Upper lobe of left lung (tissue), 6 donors: Measurements from ENCODE around the gene DRAM1. TPM values are rescaled to one million over a fixed set of nuclear protein-coding genes. Genes with fewer than 3 reads are reported as not detected.
A peak's percentile ranks its signal among the peaks of the same experiment; 100 is the strongest.
"Not testable (repeated sequence)": the region's sequence is repeated elsewhere in the genome, so short reads cannot be mapped to it uniquely, and the experiment has no call there.

Experiments
- ATAC-seq, 2 donors: fragments of 200-7000 bp; cut with Tn5 transposase; one replicate each; pipeline ENCODE4 v1.9.1; 2022; ENCODE audit warnings: mild to moderate bottlenecking in 2 of 2, moderate library complexity in 2 of 2; ENCODE audit not compliant: low FRiP score in 2 of 2
- DNase-seq, 2 donors: peaks; one replicate each; pipeline ENCODE4 v3.0.0-alpha.2; 2019 to 2020
- H3K27ac ChIP-seq, 4 donors: fragments of 200-600 bp; sonication (generic); one replicate each; pipeline ENCODE4 v1.5.1; 2016 to 2019
- H3K27me3 ChIP-seq, 4 donors: fragments of 200-600 bp; sonication (generic); one replicate each; pipeline ENCODE4 v1.5.1; 2017 to 2019
- H3K36me3 ChIP-seq, 4 donors: fragments of 200-600 bp; sonication (generic); one replicate each; pipeline ENCODE4 v1.5.1; 2016 to 2019
- H3K4me1 ChIP-seq, 4 donors: fragments of 200-600 bp; sonication (generic); one replicate each; pipeline ENCODE4 v1.5.1; 2018 to 2019
- H3K4me3 ChIP-seq, 4 donors: fragments of 200-600 bp; sonication (generic); one replicate each; pipeline ENCODE4 v1.5.1; 2017 to 2019; ENCODE audit warnings: mild to moderate bottlenecking in 2 of 4, moderate library complexity in 1 of 4
- H3K9me3 ChIP-seq, 4 donors: fragments of 200-600 bp; sonication (generic); one replicate each; pipeline ENCODE4 v1.5.1; 2018 to 2019
- EP300 ChIP-seq, 4 donors: sonication (generic); formaldehyde crosslinking; IDR thresholded peaks; one replicate each; pipeline ENCODE4 v1.5.1; 2017; ENCODE audit warnings: antibody characterized with exemption in 4 of 4, control low read depth in 2 of 4
- POLR2A ChIP-seq, 4 donors: fragments of 450-650 bp; IDR thresholded peaks; one replicate each; pipeline ENCODE4 v1.5.1; 2016 to 2017; ENCODE audit warnings: antibody characterized with exemption in 4 of 4, mild to moderate bottlenecking in 2 of 4
- POLR2AphosphoS5 ChIP-seq, 2 donors: sonication (generic); formaldehyde crosslinking; IDR thresholded peaks; one replicate each; pipeline ENCODE4 v1.5.1; 2017; ENCODE audit warnings: antibody characterized with exemption in 2 of 2
- whole genome bisulfite sequencing, 2 donors: methylation state at CpG; one replicate each; pipeline ENCODE4 v1.1.5; 2017 to 2018; 5-methylcytosine and 5-hydroxymethylcytosine counted together
- total RNA-seq, 6 donors: library from RNA; depleted of rRNA in 4 of 6; stranded (reverse); fragments of >200 nt in 4 of 6; gene quantifications; one replicate each; pipeline versions ENCODE4 v1.1.0 to v1.2.1, GENCODE V29; 2016 to 2021
- TF ChIP-seq, protein P1 (sequence below), 6 experiments: fragments of 450-650 bp in 4 of 6; fragments of 200-600 bp in 2 of 6; sonication (generic) in 2 of 6; IDR thresholded peaks; one replicate each; pipeline ENCODE4 v1.5.1; 2016 to 2019; ENCODE audit warnings: antibody characterized with exemption in 6 of 6
- donor health status: DM: no; HTN: no; CAD: no; lungs with moderate emphysema.
- donor health status: DM: no; HTN: yes; CAD: no; lungs with severe emphysema.

The DRAM1 gene
- total RNA-seq, 6 donors from 2014 or later = 28.9 to 203 (median 142) TPM

DNA sequence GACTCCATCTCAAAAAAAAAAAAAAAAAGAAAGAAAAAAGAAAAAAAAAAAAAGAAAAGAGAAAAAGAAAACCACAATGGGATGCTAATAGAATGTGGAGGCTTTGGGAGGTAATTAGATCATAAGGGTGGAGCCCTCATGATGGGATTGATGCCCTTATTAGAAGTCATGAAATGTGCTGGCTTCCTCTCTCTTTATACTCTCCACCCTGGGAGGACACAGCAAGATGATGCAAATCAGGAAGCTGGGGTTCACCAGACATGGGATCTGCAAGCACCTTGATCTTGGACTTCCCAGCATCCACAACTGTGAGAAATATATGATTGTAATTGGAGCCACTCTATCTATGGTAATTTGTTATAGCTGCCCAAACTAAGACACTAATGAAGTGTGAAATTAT is 13.4 kb upstream of the DRAM1 start:
- H3K4me3 ChIP-seq = no peak overlapping the region
- no peak overlapping the region for H3K27ac ChIP-seq
- no peaks in the 10 kb centered on the region for H3K27me3 ChIP-seq
- ATAC-seq = peak in 1 of 2 donors; percentile 76
- no peaks in the 10 kb centered on the region for H3K36me3 ChIP-seq
- DNase-seq = no peak
- H3K4me1 ChIP-seq = peaks cover 3 to 7% (median 6%) of the 10 kb centered on the region in 4 donors
- no peak for TF ChIP-seq POLR2AphosphoS5 (IDR thresholded peaks at IDR 0.05)
- no peak for TF ChIP-seq POLR2A (IDR thresholded peaks at IDR 0.05)
- TF ChIP-seq EP300 (IDR thresholded peaks at IDR 0.05) = no peak
- TF ChIP-seq, protein P1, sequence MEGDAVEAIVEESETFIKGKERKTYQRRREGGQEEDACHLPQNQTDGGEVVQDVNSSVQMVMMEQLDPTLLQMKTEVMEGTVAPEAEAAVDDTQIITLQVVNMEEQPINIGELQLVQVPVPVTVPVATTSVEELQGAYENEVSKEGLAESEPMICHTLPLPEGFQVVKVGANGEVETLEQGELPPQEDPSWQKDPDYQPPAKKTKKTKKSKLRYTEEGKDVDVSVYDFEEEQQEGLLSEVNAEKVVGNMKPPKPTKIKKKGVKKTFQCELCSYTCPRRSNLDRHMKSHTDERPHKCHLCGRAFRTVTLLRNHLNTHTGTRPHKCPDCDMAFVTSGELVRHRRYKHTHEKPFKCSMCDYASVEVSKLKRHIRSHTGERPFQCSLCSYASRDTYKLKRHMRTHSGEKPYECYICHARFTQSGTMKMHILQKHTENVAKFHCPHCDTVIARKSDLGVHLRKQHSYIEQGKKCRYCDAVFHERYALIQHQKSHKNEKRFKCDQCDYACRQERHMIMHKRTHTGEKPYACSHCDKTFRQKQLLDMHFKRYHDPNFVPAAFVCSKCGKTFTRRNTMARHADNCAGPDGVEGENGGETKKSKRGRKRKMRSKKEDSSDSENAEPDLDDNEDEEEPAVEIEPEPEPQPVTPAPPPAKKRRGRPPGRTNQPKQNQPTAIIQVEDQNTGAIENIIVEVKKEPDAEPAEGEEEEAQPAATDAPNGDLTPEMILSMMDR (IDR thresholded peaks at IDR 0.05) = no peak
- H3K9me3 ChIP-seq = peaks cover 0 to 5% (median 0%) of the 10 kb centered on the region in 4 donors

DNA sequence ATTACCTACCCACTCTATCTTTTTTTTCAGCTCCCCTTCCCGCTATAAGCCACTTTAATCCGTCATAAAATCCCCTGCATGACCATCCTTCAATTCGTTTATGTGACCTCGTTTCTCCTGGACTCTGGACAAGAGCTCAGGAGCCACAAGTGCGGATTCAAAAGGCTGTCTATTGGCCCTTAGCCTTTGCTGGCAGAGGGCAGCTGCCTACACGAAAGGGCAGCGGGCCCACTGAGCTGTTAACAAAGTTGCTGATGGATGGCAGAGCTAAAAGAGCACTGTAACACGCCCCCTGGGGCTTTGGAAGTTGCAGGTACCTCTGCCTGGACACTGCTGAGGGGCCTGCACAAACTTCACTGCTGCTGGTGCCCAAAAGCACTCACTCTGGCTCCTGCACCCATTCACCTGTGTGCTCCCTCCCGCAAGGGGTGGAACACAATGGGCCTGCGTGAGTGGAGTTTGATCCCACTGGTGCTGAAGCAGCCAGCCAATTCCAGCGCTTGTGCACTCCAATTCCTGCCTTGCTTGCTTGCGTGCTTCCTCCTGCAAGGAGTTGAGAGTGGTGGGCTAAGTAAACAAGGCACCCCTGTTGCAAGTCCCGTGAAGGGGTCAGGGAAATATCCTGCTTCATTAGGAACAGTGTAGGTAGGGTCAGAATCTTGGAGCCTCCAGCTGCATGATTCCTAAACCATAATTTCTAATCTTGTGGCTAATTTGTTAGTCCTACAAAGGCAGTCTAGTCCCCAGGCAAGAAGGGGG is 10.6 kb upstream of the DRAM1 start:
- H3K27me3 ChIP-seq = no peaks in the 10 kb centered on the region
- WGBS, 2 donors = 74 to 77% methylated on average over 13 of the region's 13 CpGs
- TF ChIP-seq EP300 (IDR thresholded peaks at IDR 0.05) (no peak), POLR2A (IDR thresholded peaks at IDR 0.05) (no peak), POLR2AphosphoS5 (IDR thresholded peaks at IDR 0.05) (no peak)
- TF ChIP-seq, protein P1 (IDR thresholded peaks at IDR 0.05) = no peak
- no peaks in the 10 kb centered on the region for H3K36me3 ChIP-seq
- no peak overlapping the region for H3K4me3 ChIP-seq
- H3K4me1 ChIP-seq = no peaks in the 10 kb centered on the region
- no peak overlapping the region for H3K27ac ChIP-seq
- H3K9me3 ChIP-seq = peaks cover 0 to 5% (median 0%) of the 10 kb centered on the region in 4 donors
- no peak for ATAC-seq
- no peak for DNase-seq

DNA sequence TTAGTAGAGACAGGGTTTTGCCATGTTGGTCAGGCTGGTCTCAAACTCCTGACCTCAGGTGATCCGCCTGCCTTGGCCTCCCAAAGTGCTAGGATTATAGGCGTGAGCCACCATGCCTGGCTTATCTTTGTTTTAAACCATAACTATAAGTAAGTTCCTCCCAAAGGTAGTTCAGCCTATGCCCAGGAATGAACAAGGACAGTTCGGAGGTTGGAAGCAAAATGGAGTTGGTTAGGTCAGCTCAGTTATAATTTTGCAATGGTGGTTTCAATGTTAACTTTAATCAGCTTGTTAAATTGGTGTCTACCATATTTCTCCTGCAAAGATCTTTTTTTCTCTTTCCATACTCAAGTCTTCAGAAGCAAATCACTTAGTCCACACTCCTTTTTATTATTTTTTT is 9.8 kb upstream of the DRAM1 start:
- WGBS, 2 donors = 97 to 100% methylated on average over 3 of the region's 3 CpGs
- not testable (repeated sequence) for ATAC-seq

DNA sequence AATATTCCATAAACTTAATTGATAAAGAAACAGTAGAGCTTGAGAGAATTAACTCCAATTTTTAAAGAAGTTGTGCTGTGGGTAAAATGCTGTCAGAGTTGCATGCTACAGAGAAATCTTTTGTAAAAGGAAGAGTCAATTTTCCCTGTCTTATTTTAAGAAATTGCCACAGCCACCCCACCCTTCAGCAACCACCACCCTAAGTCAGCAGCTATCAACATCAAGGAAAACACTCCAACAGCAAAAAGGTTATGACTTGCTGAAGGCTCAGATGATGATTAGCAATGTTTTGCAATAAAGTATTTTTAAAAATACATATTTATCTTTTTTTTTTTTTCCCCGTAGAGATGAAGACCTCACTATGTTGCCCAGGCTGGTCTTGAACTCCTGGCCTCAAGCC is 6.5 kb upstream of the DRAM1 start:
- no peak for TF ChIP-seq POLR2A (IDR thresholded peaks at IDR 0.05)
- TF ChIP-seq EP300 (IDR thresholded peaks at IDR 0.05) = no peak
- TF ChIP-seq, protein P1 (IDR thresholded peaks at IDR 0.05) = no peak
- no peak for TF ChIP-seq POLR2AphosphoS5 (IDR thresholded peaks at IDR 0.05)
- H3K9me3 ChIP-seq = no peaks in the 10 kb centered on the region
- DNase-seq (no peak), ATAC-seq (no peak)
- H3K27ac ChIP-seq = no peak overlapping the region
- H3K36me3 ChIP-seq = no peaks in the 10 kb centered on the region
- H3K4me1 ChIP-seq = peaks cover 6 to 10% (median 7%) of the 10 kb centered on the region in 4 donors
- no peak overlapping the region for H3K4me3 ChIP-seq
- 65 to 89% methylated on average over 1 of the region's 1 CpG for WGBS, 2 donors
- H3K27me3 ChIP-seq = no peaks in the 10 kb centered on the region

More for the DNA sequence above, 9.8 kb upstream of the DRAM1 start:
- H3K27ac ChIP-seq, H3K4me1 ChIP-seq, H3K27me3 ChIP-seq, H3K4me3 ChIP-seq, DNase-seq, H3K9me3 ChIP-seq, H3K36me3 ChIP-seq: not testable (repeated sequence)

DNA sequence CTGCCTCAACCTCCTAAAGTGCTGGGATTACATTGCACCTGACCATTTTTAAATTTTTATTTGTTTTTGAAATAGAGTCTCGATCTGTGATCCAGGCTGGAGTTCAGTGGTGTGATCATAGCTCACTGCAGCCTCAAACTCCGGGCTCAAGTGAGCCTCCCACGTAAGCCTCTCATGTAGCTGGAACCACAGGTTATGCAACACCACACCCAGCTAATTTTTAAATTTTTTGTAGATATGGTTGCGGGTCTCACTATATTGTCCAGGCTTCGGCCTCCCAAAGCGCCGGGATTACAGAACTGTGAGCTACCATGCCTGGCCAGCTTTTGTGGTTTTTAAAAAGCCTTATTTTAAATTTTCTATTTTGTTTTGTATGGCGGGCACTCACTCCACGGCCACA is 2.2 kb upstream of the DRAM1 start:
- ATAC-seq = no peak
- peak overlapping the region; percentile 58 to 100 (median 97) for H3K27ac ChIP-seq
- 81 to 82% methylated on average over 9 of the region's 9 CpGs for WGBS, 2 donors
- H3K9me3 ChIP-seq = no peaks in the 10 kb centered on the region
- no peak overlapping the region for H3K4me3 ChIP-seq
- TF ChIP-seq EP300 (IDR thresholded peaks at IDR 0.05) = no peak
- TF ChIP-seq POLR2A (IDR thresholded peaks at IDR 0.05) = no peak
- TF ChIP-seq, protein P1 (IDR thresholded peaks at IDR 0.05) = no peak
- TF ChIP-seq POLR2AphosphoS5 (IDR thresholded peaks at IDR 0.05) = no peak
- no peaks in the 10 kb centered on the region for H3K36me3 ChIP-seq
- H3K4me1 ChIP-seq = peaks cover 13 to 38% (median 24%) of the 10 kb centered on the region in 4 donors
- no peaks in the 10 kb centered on the region for H3K27me3 ChIP-seq
- no peak for DNase-seq
